ENCODE results near the gene PPARD.
"Not testable (repeated sequence)": the region's sequence is repeated elsewhere in the genome, so short reads cannot be mapped to it uniquely, and the experiment has no call there.

The PPARD gene

GRCh38 chr6:35342258-35343091 lies at the start of gene PPARD:
Gene PPARD (plus strand): TSS chr6:35342558. CDS start chr6:35411088, 68,530 bp downstream.
- peak; percentile 94 for DNase-seq

GRCh38 chr6:35293681-35294080 lies 48.7 kb upstream of the PPARD start:
- DNase-seq = no peak

GRCh38 chr6:35294308-35294945 lies 47.9 kb upstream of the PPARD start:
- DNase-seq = peak; percentile 69

GRCh38 chr6:35295036-35295435 lies 47.3 kb upstream of the PPARD start:
- no peak for DNase-seq

- no peak for DNase-seq
These were observed 46.6 kb upstream of the PPARD start for GRCh38 chr6:35295521-35296315.

GRCh38 chr6:35296931-35297600 lies 45.3 kb upstream of the PPARD start:
- DNase-seq = no peak

GRCh38 chr6:35297601-35298481 lies 44.5 kb upstream of the PPARD start, which contains the start of gene DEF6:
Gene DEF6 (plus strand): TSS chr6:35297818. CDS start chr6:35297857, 39 bp downstream.
- peak; percentile 93 for DNase-seq

- no peak for DNase-seq
These were observed 43.7 kb upstream of the PPARD start for GRCh38 chr6:35298625-35299140.

GRCh38 chr6:35299674-35300073 lies 42.7 kb upstream of the PPARD start:
- no peak for DNase-seq

GRCh38 chr6:35300848-35301247 lies 41.5 kb upstream of the PPARD start:
- no peak for DNase-seq

GRCh38 chr6:35302604-35303241 lies 39.6 kb upstream of the PPARD start:
- no peak for DNase-seq

GRCh38 chr6:35304299-35304698 lies 38.1 kb upstream of the PPARD start:
- DNase-seq = no peak

GRCh38 chr6:35305117-35305516 lies 37.2 kb upstream of the PPARD start:
- no peak for DNase-seq

- not testable (repeated sequence) for DNase-seq
These were observed 35.2 kb upstream of the PPARD start for GRCh38 chr6:35307138-35307537.

- not testable (repeated sequence) for DNase-seq
These were observed 33.8 kb upstream of the PPARD start for GRCh38 chr6:35308543-35308942.

- no peak for DNase-seq
These were observed 32.6 kb upstream of the PPARD start for GRCh38 chr6:35309611-35310264.

GRCh38 chr6:35310265-35310831 lies 32.0 kb upstream of the PPARD start:
- DNase-seq = no peak

- no peak for DNase-seq
These were observed 30.8 kb upstream of the PPARD start for GRCh38 chr6:35311390-35312075.

- no peak for DNase-seq
These were observed 30.1 kb upstream of the PPARD start for GRCh38 chr6:35312076-35312800.

Measured in DMS53 (cell line).